ENCODE data around the gene PPP2R5E.

Gene PPP2R5E

GRCh38 chr14:63426838-63427352 is 116.3 kb downstream of the PPP2R5E start:
- ATAC-seq: no peak
- no peak for TF ChIP-seq ZNF565 (CRISPR knock-in tag; conservative IDR thresholded peaks at IDR 0.05; ENCODE audit: low read depth)
- no peak for TF ChIP-seq OSR1 (CRISPR knock-in tag; IDR thresholded peaks at IDR 0.05)
- no peak for TF ChIP-seq CREB5 (CRISPR knock-in tag; IDR thresholded peaks at IDR 0.05; ENCODE audit: low read depth)
- TF ChIP-seq ARNTL (CRISPR knock-in tag; IDR thresholded peaks at IDR 0.05; ENCODE audit: borderline replicate concordance, low read depth): no peak
- no peak for TF ChIP-seq RARB (CRISPR knock-in tag; IDR thresholded peaks at IDR 0.05)
- no peak for TF ChIP-seq TCF4 (CRISPR knock-in tag; IDR thresholded peaks at IDR 0.05; ENCODE audit: borderline replicate concordance)
- no peak for TF ChIP-seq TOX (CRISPR knock-in tag; IDR thresholded peaks at IDR 0.05; ENCODE audit: borderline replicate concordance)
- TF ChIP-seq BACH2 (CRISPR knock-in tag; IDR thresholded peaks at IDR 0.05; ENCODE audit: borderline replicate concordance): no peak

DNA sequence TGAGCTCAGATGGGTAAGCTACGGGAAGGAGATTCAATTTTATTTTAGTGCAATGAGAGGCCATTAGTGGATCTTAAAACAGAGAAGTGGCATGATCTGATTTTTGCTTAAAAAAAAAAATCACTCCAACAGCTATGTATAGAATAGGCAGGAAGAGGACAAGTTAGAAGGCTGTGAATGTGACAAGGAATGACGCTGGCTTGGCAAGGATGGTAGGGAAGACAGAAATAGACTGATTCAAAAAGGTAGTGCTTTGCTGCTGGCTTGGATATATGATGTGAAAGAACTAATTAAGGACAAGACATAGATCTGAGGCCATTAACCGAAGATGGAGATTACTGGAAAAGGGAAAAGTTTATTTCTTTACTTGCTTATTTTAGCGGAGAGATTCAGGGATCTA is 119.3 kb downstream of the PPP2R5E start:
- ATAC-seq: no peak
- TF ChIP-seq, protein P1, sequence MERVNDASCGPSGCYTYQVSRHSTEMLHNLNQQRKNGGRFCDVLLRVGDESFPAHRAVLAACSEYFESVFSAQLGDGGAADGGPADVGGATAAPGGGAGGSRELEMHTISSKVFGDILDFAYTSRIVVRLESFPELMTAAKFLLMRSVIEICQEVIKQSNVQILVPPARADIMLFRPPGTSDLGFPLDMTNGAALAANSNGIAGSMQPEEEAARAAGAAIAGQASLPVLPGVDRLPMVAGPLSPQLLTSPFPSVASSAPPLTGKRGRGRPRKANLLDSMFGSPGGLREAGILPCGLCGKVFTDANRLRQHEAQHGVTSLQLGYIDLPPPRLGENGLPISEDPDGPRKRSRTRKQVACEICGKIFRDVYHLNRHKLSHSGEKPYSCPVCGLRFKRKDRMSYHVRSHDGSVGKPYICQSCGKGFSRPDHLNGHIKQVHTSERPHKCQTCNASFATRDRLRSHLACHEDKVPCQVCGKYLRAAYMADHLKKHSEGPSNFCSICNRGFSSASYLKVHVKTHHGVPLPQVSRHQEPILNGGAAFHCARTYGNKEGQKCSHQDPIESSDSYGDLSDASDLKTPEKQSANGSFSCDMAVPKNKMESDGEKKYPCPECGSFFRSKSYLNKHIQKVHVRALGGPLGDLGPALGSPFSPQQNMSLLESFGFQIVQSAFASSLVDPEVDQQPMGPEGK (CRISPR knock-in tag; IDR thresholded peaks at IDR 0.05; ENCODE audit: borderline replicate concordance): no peak
- TF ChIP-seq ESRRG (CRISPR knock-in tag; IDR thresholded peaks at IDR 0.05) (no peak), RARB (CRISPR knock-in tag; IDR thresholded peaks at IDR 0.05) (no peak), TCF4 (CRISPR knock-in tag; IDR thresholded peaks at IDR 0.05; ENCODE audit: borderline replicate concordance) (no peak), CREB5 (CRISPR knock-in tag; IDR thresholded peaks at IDR 0.05; ENCODE audit: low read depth) (no peak), CSDC2 (CRISPR knock-in tag; IDR thresholded peaks at IDR 0.05) (no peak), ARNTL (CRISPR knock-in tag; IDR thresholded peaks at IDR 0.05; ENCODE audit: borderline replicate concordance, low read depth) (no peak), BACH2 (CRISPR knock-in tag; IDR thresholded peaks at IDR 0.05; ENCODE audit: borderline replicate concordance) (no peak), ZNF8 (CRISPR knock-in tag; IDR thresholded peaks at IDR 0.05) (no peak), TOX (CRISPR knock-in tag; IDR thresholded peaks at IDR 0.05; ENCODE audit: borderline replicate concordance) (no peak), CSRNP3 (CRISPR knock-in tag; IDR thresholded peaks at IDR 0.05) (no peak), SNAI2 (CRISPR knock-in tag; IDR thresholded peaks at IDR 0.05) (no peak), ISL1 (CRISPR knock-in tag; IDR thresholded peaks at IDR 0.05) (no peak), ZC3H10 (CRISPR knock-in tag; IDR thresholded peaks at IDR 0.05) (no peak), ZFP30 (CRISPR knock-in tag; IDR thresholded peaks at IDR 0.05) (no peak)
- TF ChIP-seq, protein P2, sequence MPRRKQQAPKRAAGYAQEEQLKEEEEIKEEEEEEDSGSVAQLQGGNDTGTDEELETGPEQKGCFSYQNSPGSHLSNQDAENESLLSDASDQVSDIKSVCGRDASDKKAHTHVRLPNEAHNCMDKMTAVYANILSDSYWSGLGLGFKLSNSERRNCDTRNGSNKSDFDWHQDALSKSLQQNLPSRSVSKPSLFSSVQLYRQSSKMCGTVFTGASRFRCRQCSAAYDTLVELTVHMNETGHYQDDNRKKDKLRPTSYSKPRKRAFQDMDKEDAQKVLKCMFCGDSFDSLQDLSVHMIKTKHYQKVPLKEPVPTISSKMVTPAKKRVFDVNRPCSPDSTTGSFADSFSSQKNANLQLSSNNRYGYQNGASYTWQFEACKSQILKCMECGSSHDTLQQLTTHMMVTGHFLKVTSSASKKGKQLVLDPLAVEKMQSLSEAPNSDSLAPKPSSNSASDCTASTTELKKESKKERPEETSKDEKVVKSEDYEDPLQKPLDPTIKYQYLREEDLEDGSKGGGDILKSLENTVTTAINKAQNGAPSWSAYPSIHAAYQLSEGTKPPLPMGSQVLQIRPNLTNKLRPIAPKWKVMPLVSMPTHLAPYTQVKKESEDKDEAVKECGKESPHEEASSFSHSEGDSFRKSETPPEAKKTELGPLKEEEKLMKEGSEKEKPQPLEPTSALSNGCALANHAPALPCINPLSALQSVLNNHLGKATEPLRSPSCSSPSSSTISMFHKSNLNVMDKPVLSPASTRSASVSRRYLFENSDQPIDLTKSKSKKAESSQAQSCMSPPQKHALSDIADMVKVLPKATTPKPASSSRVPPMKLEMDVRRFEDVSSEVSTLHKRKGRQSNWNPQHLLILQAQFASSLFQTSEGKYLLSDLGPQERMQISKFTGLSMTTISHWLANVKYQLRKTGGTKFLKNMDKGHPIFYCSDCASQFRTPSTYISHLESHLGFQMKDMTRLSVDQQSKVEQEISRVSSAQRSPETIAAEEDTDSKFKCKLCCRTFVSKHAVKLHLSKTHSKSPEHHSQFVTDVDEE (CRISPR knock-in tag; IDR thresholded peaks at IDR 0.05): no peak

DNA sequence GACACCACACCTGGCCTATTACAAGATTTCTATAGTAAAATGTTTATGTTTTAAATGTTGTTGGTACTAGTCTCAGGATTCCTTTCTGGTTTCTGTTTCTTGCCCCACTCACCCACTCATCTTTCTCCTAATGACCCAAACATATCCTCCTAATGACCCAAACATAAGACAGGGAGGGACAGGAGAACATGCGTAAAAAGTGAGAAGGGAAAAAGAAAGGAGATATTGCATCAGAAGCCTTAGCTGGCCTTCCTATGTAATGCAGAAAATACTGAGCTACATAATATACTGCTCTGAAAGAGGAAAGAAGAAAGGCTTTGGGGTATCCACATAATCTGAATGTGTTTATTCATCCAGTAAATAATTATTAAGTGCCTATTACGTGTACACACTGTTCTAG is 119.8 kb downstream of the PPP2R5E start:
- no peak for ATAC-seq
- TF ChIP-seq GLIS3 (CRISPR knock-in tag; IDR thresholded peaks at IDR 0.05): no peak
- TF ChIP-seq, protein P2 (CRISPR knock-in tag; IDR thresholded peaks at IDR 0.05): no peak
- no peak for TF ChIP-seq CSDC2 (CRISPR knock-in tag; IDR thresholded peaks at IDR 0.05)
- no peak for TF ChIP-seq TCF4 (CRISPR knock-in tag; IDR thresholded peaks at IDR 0.05; ENCODE audit: borderline replicate concordance)
- no peak for TF ChIP-seq ARNTL (CRISPR knock-in tag; IDR thresholded peaks at IDR 0.05; ENCODE audit: borderline replicate concordance, low read depth)
- no peak for TF ChIP-seq ZNF565 (CRISPR knock-in tag; conservative IDR thresholded peaks at IDR 0.05; ENCODE audit: low read depth)
- TF ChIP-seq ZNF70 (CRISPR knock-in tag; IDR thresholded peaks at IDR 0.05): no peak
- TF ChIP-seq, protein P1 (CRISPR knock-in tag; IDR thresholded peaks at IDR 0.05; ENCODE audit: borderline replicate concordance): no peak
- TF ChIP-seq OSR1 (CRISPR knock-in tag; IDR thresholded peaks at IDR 0.05): no peak
- TF ChIP-seq ESRRG (CRISPR knock-in tag; IDR thresholded peaks at IDR 0.05): no peak
- no peak for TF ChIP-seq POU6F1 (CRISPR knock-in tag; IDR thresholded peaks at IDR 0.05; ENCODE audit: borderline replicate concordance, low read depth)
